Prostate gland (tissue), 2 donors: ENCODE measurements around the gene ADPRHL1. TPM values are rescaled to one million over a fixed set of nuclear protein-coding genes. Genes with fewer than 3 reads are reported as not detected.

Experiments used
- DNase-seq: peaks from one replicate; pipeline ENCODE4 v3.0.0-alpha.2; 2019; ENCODE audit warnings: low spot score
- H3K27ac ChIP-seq, 2 donors: fragments of 200-600 bp; sonication (generic); 2 replicates each; pipeline ENCODE4 v1.5.1; 2017 to 2019
- H3K27me3 ChIP-seq: fragments of 200-600 bp; sonication (generic); replicated peaks from 2 replicates; pipeline ENCODE4 v1.5.1; 2019; ENCODE audit not compliant: insufficient read depth
- H3K36me3 ChIP-seq, 2 donors: fragments of 200-600 bp; sonication (generic); 1 replicate in 1 of 2; 2 replicates in 1 of 2; pipeline versions ENCODE4 v1.5.1 to v1.8.1; 2017 to 2019
- H3K4me1 ChIP-seq: fragments of 200-600 bp; sonication (generic); replicated peaks from 2 replicates; pipeline ENCODE4 v1.5.1; 2019
- H3K4me3 ChIP-seq, 2 donors: fragments of 200-600 bp; sonication (generic); 2 replicates each; pipeline ENCODE4 v1.5.1; 2017 to 2019
- H3K9me3 ChIP-seq: fragments of 200-600 bp; sonication (generic); 2 replicates; pipeline ENCODE4 v1.5.1; 2017
- CTCF ChIP-seq, 4 experiments: fragments of 200-600 bp in 2 of 4; fragments of 450-650 bp in 2 of 4; sonication (generic) in 2 of 4; IDR thresholded peaks; 1 replicate in 3 of 4; 2 replicates in 1 of 4; pipeline ENCODE4 v1.5.1; 2016 to 2019; ENCODE audit warnings: antibody characterized with exemption in 4 of 4, mild to moderate bottlenecking in 2 of 4, moderate library complexity in 2 of 4
- POLR2A ChIP-seq: fragments of 450-650 bp; IDR thresholded peaks from one replicate; pipeline ENCODE4 v1.6.1; 2016; ENCODE audit warnings: antibody characterized with exemption, mild to moderate bottlenecking
- POLR2AphosphoS5 ChIP-seq: sonication (generic); formaldehyde crosslinking; IDR thresholded peaks from one replicate; pipeline ENCODE4 v1.6.1; 2017; ENCODE audit warnings: antibody characterized with exemption
- WGBS: methylation state at CpG from one replicate; pipeline ENCODE4 v1.1.5; 2018; 5-methylcytosine and 5-hydroxymethylcytosine counted together
- intact Hi-C: fragments of 100-400 bp; cut with DNase I; formaldehyde crosslinking; loops from one replicate; pipeline ENCODE4 v1.14.2; 2022
- total RNA-seq, 2 donors: library from RNA; depleted of rRNA; stranded (reverse); fragments of >200 nt; gene quantifications; one replicate each; pipeline ENCODE4 v1.1.0, GENCODE V29; 2016

ADPRHL1 gene
- total RNA-seq, 2 donors from 2014 or later: 3.7 to 3.9 TPM

GRCh38 chr13:113430378-113431110 lies 22.7 kb downstream of the ADPRHL1 start:
- Histone ChIP-seq H3K27ac (no peak overlapping the region), H3K9me3 (no peaks in the 10 kb centered on the region), H3K36me3 (no peaks in the 10 kb centered on the region), H3K4me3 (no peak overlapping the region), H3K4me1 (no peaks in the 10 kb centered on the region), H3K27me3 (no peaks in the 10 kb centered on the region)
- DNase-seq: no peak
- intact Hi-C loops: no loop called here
- 92% methylated on average over 23 of the region's 23 CpGs for WGBS
- TF ChIP-seq POLR2AphosphoS5: no peak
- TF ChIP-seq POLR2A: no peak
- TF ChIP-seq CTCF (IDR thresholded peaks at IDR 0.05): no peak

GRCh38 chr13:113429608-113429985 lies 23.7 kb downstream of the ADPRHL1 start:
- Histone ChIP-seq H3K27ac (no peak overlapping the region), H3K9me3 (no peaks in the 10 kb centered on the region), H3K4me1 (no peaks in the 10 kb centered on the region), H3K27me3 (no peaks in the 10 kb centered on the region), H3K4me3 (no peak overlapping the region), H3K36me3 (no peaks in the 10 kb centered on the region)
- TF ChIP-seq POLR2AphosphoS5: no peak
- no peak for TF ChIP-seq CTCF (IDR thresholded peaks at IDR 0.05)
- no peak for TF ChIP-seq POLR2A
- DNase-seq: no peak
- 78% methylated on average over 16 of the region's 16 CpGs for WGBS
- intact Hi-C loops: no loop called here

GRCh38 chr13:113428871-113429607 lies 24.2 kb downstream of the ADPRHL1 start:
- 93% methylated on average over 45 of the region's 45 CpGs for WGBS
- Histone ChIP-seq H3K27me3 (no peaks in the 10 kb centered on the region), H3K4me1 (no peaks in the 10 kb centered on the region), H3K9me3 (no peaks in the 10 kb centered on the region), H3K4me3 (no peak overlapping the region), H3K27ac (no peak overlapping the region), H3K36me3 (no peaks in the 10 kb centered on the region)
- intact Hi-C loops: no loop called here
- TF ChIP-seq CTCF (IDR thresholded peaks at IDR 0.05) (no peak), POLR2AphosphoS5 (no peak), POLR2A (no peak)
- DNase-seq: no peak

GRCh38 chr13:113428469-113428865 lies 24.8 kb downstream of the ADPRHL1 start:
- H3K36me3 ChIP-seq: no peaks in the 10 kb centered on the region
- no peaks in the 10 kb centered on the region for H3K27me3 ChIP-seq
- no peak overlapping the region for H3K4me3 ChIP-seq
- no peak overlapping the region for H3K27ac ChIP-seq
- 92% methylated on average over 13 of the region's 17 CpGs for WGBS
- no peak for TF ChIP-seq POLR2AphosphoS5
- TF ChIP-seq POLR2A: no peak
- TF ChIP-seq CTCF (IDR thresholded peaks at IDR 0.05): no peak
- DNase-seq: no peak
- no peaks in the 10 kb centered on the region for H3K9me3 ChIP-seq
- no peaks in the 10 kb centered on the region for H3K4me1 ChIP-seq
- intact Hi-C loops: no loop called here
